A549 treated with Hydrocortisone at 1 μM for 4 hours (cell line): ENCODE data around the gene PPP1R3C. TPM values are rescaled to one million over a fixed set of nuclear protein-coding genes. Genes with fewer than 3 reads are reported as not detected.

Experiments used
- total RNA-seq: library from RNA; stranded (reverse); fragments of 200-300 nt; extraction: Qiagen RNA extraction; gene quantifications from 5 replicates; pipeline ENCODE4 v1.2.3, GENCODE V29; 2022

The PPP1R3C gene
- 19.9 to 28.4 TPM (median 24.2 TPM) in 5 replicates for total RNA-seq

GRCh38 chr10:91632671-91633550 is at the start of gene PPP1R3C:
PPP1R3C (minus strand) TSS chr10:91633071; CDS start chr10:91632969, 102 bp downstream.

Other genes with a start within 250 kb of the PPP1R3C start
- gene HECTD2, start 222.7 kb downstream of the PPP1R3C start, total RNA-seq = 3.0 to 4.0 TPM (median 3.9 TPM) in 5 replicates
- gene TNKS2, start 165.4 kb upstream of the PPP1R3C start, total RNA-seq = 14.3 to 25.0 TPM (median 19.9 TPM) in 5 replicates